Measurements from ENCODE around the gene DACH1. TPM values are rescaled to one million over a fixed set of nuclear protein-coding genes. Genes with fewer than 3 reads are reported as not detected.

DACH1 gene
- total RNA-seq, 1 donor from 2014 or later, result 10.4 TPM

DNA sequence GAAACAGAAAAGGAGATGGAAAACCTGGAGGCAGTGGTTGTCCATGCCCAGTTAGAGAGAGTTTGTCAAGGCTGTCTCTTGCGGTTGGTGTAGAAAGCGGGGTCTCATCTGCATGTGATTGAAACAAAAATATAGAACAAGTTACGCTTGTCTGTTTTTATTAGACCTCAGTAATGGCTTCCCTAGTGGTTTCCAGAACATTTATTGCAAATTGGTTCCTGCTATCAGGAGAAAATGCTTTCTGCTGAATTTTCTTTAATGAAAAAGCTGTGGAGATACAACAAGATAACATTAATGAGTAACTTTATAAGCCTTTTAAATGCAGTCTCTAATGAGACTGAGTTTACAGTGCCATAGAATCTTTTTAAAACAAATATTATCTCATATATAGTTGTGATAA is 378.0 kb downstream of the DACH1 start:
- no peak for DNase-seq (ENCODE audit: low spot score)

DNA sequence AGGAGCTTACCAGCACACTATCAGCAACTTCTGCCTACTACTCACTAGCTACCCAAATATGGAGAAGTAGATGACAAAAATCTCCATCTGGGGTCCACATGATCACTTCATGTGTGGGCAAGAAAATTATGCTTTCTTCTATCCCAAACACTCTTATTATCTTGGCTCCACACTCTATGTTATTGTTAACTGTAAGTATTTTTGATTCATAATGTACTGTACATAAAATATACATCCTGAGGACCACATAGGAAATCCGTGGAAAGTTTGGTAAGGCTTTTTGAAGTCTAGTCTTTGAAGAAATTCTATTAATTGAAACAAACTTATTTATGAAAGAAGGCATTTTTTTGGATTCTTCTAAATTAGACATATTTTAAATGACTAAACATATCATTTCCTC is 378.8 kb downstream of the DACH1 start:
- DNase-seq (ENCODE audit: low spot score), result no peak

DNA sequence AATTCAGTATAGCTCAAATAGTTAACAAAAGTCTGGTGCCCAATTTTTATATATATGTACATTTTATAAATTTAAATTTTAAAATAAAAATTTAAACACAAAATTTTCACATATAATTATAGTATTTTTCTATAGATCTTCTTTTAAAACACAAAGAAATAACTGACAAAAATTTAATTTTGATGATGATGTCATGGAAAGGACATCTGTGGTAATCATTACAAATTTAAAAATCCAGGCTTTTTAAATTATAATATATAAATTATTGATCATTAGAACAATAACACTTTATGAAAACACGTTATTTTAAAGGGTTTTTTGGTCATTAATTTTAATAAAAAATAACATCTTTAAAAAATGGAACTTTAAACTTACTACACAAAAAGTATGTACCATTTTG is 381.1 kb downstream of the DACH1 start:
- DNase-seq (ENCODE audit: low spot score), result no peak

DNA sequence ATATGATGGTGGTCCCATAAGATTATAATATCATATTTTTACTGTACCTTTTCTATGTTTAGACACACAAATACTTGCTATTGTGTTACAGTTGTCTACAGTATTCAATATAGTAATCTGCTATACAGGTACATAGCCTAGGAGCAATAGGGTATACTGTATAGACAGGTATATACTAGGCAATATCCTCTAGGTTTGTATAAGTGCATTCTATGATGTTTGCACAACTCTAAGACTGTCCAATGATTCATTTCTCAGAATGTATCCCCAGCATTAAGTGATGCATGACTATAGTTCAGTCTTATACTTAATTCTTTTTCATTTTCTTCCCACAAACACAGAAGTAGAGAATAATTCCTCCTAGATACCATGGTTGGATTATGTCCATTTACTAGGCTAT is 383.3 kb downstream of the DACH1 start:
- no peak for DNase-seq (ENCODE audit: low spot score)

DNA sequence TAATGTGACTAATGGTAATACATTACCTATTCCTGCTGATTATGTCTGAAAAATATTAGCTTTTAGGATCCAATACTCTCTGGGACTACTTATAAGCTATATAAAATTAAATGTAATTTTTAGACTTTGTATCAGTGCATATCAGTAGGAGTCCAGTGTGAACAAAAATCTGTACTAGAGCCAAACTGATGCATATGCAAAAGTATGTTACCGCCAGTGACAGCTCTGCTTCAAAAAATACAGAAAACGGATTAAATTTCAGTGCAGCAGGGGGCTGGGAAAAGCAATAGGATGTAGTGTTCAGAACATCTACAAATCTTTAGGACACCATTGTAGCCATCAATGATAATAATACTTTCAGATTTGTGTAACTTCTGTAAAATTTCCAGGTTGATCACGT is 385.5 kb downstream of the DACH1 start:
- DNase-seq (ENCODE audit: low spot score), result no peak

DNA sequence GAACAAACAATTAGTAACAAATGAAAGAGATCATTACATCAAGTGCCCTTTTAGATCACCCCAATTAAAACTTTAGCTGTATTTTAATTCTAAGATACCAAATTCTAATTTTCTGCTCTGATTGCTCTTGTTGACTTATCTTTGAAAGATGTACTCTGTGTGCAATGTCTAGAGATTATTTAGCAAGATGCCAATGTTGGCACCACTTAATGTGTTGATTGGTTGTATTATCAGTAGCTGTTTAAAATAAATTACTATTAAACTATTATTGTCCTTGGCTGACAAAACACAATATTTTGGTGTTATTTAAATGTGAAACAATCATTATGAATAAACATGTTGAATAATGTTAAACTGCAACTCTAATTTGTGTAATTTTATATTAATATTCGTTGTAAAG is 386.0 kb downstream of the DACH1 start:
- no peak for DNase-seq (ENCODE audit: low spot score)

DNA sequence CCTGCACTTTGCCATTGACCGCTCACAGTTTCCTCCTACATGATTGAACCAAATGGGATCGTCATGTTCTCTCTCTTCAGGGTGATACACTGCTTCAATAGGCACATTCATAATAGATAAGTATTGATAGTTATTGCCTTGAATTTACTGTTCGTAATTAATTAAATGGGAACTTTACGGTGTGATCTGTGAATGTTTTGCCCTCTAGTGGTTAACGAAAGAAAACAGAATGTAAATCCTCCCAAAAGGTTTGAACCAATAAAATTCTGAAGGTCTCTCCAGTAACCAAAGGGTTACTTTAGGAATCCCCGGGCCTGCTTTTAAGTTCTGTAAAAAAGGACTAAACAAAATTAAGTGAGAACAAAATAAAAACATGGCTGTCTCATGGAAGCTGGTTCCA is 389.3 kb downstream of the DACH1 start:
- DNase-seq (ENCODE audit: low spot score), result no peak

DNA sequence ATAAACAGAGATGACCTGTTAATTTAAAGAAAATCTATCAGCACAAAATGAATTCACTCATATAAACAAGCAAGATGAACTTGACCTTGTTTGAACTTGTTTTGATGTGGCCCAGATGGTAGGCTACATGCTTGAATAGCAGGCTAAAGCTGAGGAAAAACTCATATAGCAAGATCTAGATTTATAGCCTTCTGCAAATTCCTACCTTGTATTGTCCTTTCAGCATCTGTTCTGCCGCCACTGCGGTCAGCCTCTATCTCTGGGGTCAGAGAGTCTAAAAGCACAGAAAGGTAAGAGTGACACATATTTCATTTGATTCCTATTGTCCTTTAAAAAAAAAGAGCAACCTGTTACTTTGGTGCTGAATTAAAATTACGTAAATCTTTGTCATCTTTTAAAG is 392.1 kb downstream of the DACH1 start:
- no peak for DNase-seq (ENCODE audit: low spot score)

DNA sequence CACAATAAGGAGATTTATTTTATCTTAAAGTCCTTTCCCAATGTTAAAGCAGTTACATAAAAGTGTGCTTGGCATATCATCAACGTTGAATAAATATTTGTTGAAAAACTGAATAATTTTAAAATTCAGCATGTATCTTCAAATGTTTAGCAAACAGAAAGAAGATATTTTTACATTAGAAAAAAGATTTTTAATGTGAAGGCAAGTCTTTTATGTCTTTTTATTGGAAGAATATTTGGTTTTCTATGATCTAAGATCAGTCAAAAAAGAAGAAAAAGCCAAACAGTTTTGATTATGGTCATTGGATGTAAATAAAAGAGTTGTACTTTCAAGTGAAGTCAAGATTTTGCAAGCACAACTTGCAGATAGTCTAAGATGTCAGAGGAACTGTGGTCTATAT is 397.4 kb downstream of the DACH1 start:
- no peak for DNase-seq (ENCODE audit: low spot score)

DNA sequence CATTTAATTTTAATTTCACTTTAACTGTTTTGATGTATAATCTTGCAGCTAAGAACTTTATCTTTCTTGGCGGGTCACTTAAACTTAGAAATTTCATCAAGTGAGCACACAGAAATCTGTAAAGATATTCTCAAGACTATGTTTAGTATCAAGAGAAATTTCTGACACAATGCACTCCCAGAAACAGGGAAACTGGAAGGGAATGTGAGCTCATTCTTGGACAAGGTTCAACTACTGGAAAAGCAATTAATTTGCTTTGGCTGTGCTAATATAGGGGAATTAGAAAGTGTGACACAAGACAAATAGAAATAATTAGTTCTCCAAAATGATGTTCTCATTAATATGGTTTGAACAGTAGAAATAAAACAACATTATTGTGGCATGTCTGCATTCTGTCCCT is 402.3 kb downstream of the DACH1 start:
- DNase-seq (ENCODE audit: low spot score), result no peak

DNA sequence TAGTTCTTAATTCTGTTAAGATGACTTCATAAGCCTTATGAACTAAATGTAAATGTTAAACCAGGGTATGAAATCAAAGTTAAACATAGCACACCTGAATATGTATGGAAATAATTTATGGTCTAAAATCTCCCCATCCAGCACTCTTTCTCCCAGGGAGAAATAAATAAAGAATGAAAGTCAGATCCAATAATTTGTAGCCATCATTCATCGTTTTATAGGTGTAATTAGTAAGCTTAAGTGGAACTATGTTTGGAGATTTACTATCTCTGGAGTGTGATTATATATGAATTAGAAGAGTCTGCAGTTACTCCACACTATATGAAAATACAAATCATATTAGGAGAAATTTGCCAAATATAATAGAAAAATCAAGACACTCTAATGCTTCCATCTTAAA is 405.1 kb downstream of the DACH1 start:
- DNase-seq (ENCODE audit: low spot score), result no peak

DNA sequence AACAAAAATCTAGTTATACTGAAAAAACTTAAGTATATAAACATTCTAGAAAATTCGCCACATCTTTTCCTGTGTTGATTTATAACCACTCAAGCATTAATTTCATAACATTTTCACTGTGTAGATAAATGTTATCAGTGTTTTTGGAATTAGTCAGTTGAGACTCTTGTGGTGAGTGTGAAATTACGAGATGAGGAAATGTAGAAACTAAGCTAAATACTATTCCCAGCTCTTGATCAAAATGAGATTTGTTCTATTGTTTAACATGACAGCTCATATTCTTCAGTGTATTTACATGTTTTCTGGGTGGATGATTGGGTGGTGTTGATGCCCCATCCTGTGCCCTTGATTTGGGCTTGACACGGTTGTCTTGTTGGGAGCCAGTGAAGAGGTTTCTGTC is 406.8 kb downstream of the DACH1 start:
- DNase-seq (ENCODE audit: low spot score), result no peak

DNA sequence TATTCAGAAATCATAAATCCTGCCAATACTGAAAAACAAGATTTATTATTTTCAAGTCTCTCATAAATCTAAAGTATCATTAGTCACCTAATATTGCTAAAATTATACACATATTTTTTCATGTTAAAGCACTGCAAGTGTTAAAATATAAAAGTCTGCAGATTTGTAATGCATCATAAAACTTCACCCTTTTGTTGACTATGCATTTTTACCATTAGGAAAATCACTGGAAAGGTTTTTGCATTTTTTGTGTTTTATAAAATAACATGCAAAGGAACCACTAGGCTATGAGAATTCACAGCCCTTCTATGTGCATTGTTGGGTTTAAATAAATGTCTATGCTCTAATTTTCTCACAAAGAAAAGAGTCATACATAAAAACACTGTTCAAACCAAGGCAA is 407.3 kb downstream of the DACH1 start:
- DNase-seq (ENCODE audit: low spot score), result no peak

DNA sequence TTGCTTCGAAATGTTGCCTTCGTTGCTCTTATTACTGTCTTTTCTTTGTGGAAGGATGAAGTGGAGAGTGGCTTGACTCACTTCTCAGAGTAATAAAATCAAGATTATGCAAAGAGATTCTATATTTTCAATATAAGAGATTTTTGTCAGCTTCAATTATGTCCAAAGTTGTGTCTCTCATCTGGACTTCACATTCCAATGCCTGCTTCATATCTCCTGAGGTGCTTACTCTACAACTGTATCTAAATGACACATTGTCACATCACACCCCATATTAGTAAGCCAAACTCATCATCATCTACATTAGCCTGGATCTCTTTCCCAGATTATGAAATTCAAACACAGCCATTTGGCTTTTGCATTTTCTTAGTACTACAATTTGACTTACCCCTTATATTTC is 409.4 kb downstream of the DACH1 start:
- no peak for DNase-seq (ENCODE audit: low spot score)

DNA sequence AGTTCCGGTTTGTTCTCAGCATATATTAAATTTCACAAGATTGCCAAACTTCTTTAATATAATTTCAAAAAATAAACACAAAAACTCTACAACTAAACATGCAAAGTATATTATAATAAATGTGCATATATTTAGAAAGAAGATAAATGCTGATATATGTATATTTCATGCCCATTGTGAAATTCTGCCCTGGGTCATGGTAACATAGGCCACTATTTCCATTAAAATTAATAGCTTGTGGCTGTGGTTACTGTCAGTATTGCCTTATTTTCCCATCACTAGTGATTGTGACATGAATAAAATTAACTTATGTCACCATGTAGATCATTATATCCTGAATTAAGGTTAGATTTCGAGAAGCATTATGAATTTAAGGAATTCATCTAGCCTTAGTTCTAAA is 410.9 kb downstream of the DACH1 start:
- DNase-seq (ENCODE audit: low spot score), result no peak

DNA sequence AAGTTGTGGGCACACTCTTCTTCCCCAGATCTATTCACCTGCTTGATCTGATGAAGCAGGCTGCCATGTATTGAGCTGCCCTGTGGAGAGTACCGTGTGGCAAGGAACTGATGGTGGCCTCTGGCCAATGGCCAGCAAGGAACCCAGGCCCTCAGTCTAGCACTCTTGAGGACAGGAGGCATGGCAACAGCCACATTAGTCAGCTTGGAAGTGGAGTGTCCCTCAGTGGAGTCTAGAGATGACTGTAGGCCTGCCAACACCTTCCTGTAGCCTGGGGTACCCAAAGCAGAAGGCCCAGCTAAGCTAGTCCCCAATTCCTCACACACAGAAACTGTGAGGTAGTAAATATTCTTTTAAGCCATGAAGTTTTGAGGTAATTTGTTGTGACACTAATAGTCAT is 412.5 kb downstream of the DACH1 start:
- no peak for DNase-seq (ENCODE audit: low spot score)

DNA sequence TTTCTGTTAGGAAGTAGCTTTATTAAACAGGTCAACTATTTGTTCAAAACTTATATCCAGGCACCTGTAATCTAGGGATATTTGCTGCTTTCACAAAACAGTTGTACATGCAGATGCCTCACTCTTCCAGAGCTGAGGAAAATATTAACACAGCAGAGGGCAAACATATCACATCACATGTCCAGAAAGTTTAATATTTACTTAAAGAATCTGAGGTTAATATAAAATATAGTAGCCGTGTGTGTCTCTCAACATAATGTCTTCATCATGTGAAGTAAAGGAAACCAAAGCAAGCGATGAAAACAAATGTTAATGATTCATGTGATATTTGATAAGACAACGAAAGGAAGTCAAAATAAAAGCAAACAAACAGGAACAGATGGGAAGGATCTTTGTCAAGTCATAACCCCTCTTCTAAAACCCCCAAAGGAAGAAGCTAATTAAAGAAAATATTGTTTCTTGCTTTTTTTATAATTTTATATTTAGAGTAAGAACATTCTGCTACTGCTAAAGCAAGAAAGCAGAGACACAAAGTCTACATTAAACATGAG is 418.8 kb downstream of the DACH1 start:
- no peak for DNase-seq (ENCODE audit: low spot score)

DNA sequence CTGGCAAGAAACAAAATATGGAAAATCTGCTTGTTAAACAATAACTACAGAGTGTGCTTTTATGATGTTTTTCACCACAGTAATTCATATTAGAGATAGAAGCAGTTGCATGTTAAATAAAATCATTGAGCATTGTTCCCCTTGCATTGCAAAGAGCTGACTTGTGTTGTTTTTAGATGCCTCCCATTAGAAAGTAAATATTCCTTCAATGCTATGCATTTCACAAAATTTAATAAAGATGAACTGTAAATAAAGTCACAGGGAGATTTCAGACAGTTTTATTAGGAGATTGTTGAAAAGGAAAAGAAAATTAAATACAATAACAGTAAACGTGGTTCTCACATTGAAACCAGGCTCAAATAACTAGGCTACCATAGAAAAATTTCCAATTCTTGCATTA is 429.3 kb downstream of the DACH1 start:
- no peak for DNase-seq (ENCODE audit: low spot score)

DNA sequence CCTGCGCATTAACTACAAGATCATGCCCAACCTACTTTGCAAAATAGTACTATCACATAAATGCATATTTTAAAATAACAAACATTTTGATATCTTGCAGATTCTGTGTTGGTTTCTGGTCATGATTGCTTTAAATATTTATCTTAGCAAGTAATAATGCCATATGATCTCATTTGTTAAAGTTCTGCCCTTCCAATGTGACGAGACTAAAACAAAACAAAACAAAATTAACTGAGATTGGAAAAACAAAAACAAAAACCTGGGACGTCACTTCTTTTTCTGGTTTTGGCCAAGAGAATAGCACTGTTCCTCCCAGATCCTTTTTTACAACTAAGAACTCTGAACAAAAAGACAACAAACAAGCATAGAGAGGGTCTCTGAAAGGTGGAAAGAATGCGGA is 436.3 kb downstream of the DACH1 start:
- DNase-seq (ENCODE audit: low spot score), result no peak

DNA sequence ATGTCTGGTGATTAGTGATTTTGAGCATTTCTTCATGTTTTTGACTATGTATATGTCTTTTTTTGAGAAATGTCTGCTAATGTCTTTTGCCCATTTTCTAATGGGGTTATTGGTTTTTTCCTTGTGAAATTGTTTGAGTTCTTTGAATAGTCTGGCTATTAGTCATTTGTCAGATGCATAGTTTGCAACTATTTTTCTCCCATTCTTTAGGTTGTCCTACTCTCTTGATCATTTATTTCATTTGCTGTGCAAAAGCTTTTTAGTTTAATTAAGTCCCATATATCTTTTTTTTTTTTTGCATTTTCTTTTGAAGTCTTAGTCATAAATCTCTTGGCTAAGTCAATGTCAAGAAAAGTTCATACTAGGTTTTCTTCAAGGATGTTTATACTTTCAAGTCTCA is 449.8 kb downstream of the DACH1 start:
- no peak for DNase-seq (ENCODE audit: low spot score)

DNA sequence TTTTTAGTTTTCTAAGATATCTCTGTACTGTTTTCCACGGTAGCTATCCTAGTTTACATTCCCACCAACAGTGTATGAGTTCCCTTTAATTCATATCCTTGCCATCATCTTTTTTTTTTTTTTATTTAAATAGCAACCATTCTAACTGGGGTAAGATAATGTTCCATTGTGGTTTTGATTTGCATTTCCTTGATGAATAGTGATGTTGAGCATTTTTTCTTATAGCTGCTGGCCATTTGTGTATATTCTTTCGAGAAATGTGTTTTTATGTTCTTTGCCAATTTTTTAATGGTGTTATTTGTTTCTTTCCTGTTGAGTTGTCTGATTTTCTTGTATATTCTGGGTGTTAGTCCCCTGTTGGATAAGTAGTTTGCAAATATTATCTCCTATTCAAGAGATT is 454.8 kb downstream of the DACH1 start:
- no peak for DNase-seq (ENCODE audit: low spot score)

DNA sequence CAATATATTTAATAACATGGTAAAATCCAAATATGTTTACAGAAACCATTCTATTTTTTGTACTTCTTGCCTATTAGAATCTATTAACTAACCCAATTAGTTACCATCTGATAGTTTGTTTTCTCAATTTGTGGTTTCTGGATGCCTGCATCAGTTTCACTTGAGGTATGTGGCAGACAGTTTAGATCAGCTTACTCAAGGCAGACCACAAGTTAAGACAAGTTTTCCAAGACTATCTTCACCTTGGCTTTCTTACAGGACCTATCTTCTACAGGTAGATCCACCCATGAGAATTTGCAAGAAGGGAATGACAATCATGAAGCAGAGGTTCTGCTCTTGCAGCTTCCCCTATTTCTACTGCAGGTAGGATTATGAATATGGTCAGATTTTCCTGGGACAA is 458.6 kb downstream of the DACH1 start:
- no peak for DNase-seq (ENCODE audit: low spot score)

DNA sequence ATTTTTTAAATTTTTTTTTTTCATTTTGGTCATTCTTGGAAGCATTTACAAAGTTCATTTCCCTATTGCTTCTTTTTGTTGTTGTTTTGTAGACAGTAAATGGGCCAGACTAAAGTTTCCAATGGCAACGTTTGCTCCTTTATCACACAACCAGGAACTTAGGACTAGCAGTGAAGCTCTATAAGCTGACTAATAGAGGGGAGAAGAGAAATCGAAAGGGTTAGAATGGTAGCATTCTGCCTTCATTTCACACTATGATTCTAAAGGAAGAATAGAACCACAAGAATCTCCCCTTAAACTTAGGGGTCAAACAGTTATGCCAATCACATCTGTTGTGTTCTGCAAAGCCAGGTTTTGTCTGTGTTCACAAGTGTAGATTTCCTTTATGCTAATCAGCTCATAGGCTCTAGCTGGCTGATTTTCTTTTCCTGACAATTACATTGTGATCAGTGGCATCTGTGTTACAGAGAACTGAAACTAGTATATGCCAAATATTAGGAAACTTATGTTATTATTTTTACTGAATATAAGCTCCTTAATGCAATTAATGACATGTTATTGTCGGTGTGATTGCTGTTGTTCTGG is 467.3 kb downstream of the DACH1 start:
- no peak for DNase-seq (ENCODE audit: low spot score)

DNA sequence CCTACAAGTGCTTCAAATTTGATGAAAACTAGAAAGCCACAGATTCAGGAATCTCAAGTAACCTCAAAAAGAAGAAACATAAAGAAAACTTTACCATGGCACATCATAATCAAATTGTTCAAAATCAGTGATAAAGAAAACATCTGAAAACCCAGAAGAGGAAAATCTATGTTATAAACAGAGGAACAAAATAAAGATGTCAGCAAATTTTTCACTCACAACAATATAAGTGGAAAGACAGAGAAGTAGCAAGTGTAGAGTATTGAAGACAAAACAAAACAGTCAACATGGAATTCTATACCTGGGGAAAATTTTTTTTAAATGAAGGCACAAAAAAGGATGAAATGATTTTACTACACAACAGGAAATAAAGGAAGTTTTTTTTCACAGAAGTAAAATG is 470.9 kb downstream of the DACH1 start:
- DNase-seq (ENCODE audit: low spot score), result no peak

DNA sequence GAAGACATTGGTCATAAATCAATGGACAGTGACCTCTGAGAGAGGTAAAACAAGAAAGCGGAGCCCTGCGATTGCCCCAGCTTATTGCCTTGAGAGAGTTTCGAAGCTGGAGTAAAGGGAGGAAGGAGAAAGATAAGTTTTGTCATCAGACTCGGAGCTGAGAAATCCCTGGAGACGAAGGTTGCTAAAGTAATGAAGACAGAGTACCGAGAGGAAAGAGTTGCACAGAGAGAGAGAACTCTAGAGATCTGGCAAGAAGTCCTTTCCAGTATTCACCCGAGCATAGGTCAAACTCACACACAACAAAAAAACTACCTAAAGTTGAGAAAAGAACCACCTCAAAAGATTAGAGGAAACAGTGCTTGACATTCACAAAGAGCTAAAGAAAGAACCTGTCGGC is 472.0 kb downstream of the DACH1 start:
- DNase-seq (ENCODE audit: low spot score), result no peak
